Coronary artery (tissue), 2 donors: Measurements from ENCODE around the gene BAIAP2L1.

Experiments used
- DNase-seq: peaks from one replicate; pipeline ENCODE4 v3.0.0-alpha.2; 2017; ENCODE audit warnings: low spot score
- H3K27ac ChIP-seq, 2 donors: fragments of 200-600 bp; sonication (generic); one replicate each; pipeline ENCODE4 v1.5.1; 2016 to 2019
- H3K4me3 ChIP-seq: fragments of 200-600 bp; sonication (generic); 2 replicates; pipeline ENCODE4 v1.5.1; 2016; ENCODE audit warnings: mild to moderate bottlenecking, moderate library complexity
- TF ChIP-seq, protein P1 (sequence below): fragments of 200-600 bp; sonication (generic); IDR thresholded peaks from one replicate; pipeline ENCODE4 v1.5.1; 2019; ENCODE audit warnings: antibody characterized with exemption

BAIAP2L1 gene

DNA sequence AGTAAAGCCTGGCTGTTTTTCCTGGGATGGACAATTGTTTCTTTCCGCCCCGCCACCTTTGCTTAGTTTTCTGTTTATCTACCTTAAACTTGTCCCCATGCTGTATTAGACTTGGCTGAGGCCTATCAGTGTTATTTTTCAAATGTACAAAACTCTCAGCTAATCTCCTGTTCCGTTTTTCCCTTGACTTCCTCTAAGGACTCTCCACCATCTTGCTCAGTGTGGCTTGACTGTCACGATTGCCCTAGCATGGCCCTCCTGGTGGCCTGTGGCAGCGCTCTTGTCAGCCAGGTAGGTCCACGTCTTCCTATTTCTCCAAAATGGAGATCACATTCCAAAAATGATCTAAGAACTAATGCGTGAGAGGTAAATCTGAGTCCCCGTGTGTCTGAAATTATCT is 36.7 kb downstream of the BAIAP2L1 start:
- Histone ChIP-seq H3K27ac (no peak overlapping the region), H3K4me3 (no peak overlapping the region)
- DNase-seq = no peak
- TF ChIP-seq, protein P1, sequence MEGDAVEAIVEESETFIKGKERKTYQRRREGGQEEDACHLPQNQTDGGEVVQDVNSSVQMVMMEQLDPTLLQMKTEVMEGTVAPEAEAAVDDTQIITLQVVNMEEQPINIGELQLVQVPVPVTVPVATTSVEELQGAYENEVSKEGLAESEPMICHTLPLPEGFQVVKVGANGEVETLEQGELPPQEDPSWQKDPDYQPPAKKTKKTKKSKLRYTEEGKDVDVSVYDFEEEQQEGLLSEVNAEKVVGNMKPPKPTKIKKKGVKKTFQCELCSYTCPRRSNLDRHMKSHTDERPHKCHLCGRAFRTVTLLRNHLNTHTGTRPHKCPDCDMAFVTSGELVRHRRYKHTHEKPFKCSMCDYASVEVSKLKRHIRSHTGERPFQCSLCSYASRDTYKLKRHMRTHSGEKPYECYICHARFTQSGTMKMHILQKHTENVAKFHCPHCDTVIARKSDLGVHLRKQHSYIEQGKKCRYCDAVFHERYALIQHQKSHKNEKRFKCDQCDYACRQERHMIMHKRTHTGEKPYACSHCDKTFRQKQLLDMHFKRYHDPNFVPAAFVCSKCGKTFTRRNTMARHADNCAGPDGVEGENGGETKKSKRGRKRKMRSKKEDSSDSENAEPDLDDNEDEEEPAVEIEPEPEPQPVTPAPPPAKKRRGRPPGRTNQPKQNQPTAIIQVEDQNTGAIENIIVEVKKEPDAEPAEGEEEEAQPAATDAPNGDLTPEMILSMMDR = no peak

DNA sequence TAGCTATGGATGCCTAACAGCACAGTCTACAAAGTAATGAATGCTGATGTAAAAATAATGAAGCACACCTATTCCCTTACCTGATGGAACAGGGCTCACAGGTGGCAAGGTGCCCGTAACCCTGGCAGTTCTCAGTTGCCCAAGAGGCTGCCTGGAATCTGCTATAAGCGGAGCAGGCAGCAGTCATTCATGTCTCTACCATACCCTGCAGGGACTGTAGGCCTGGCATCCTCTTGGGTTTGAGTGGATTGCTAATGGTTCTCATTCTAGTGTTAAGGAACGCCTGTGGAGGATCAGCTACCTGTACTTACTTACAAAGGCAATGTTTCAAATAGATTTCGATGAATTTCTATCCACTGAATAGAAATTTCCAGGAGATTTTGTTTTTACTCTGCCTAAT is 38.4 kb downstream of the BAIAP2L1 start:
- DNase-seq = no peak
- no peak overlapping the region for H3K27ac ChIP-seq
- TF ChIP-seq, protein P1 = no peak
- H3K4me3 ChIP-seq = no peak overlapping the region

- H3K4me3 ChIP-seq = no peak overlapping the region
- TF ChIP-seq, protein P1 = no peak
- H3K27ac ChIP-seq = no peak overlapping the region
- DNase-seq = no peak
Observed at GRCh38 chr7:98360221-98361130, 40.4 kb downstream of the BAIAP2L1 start.

- Histone ChIP-seq H3K4me3 (no peak overlapping the region), H3K27ac (no peak overlapping the region)
- DNase-seq = no peak
- TF ChIP-seq, protein P1 = no peak
Observed at GRCh38 chr7:98359395-98359794, 41.5 kb downstream of the BAIAP2L1 start.

DNA sequence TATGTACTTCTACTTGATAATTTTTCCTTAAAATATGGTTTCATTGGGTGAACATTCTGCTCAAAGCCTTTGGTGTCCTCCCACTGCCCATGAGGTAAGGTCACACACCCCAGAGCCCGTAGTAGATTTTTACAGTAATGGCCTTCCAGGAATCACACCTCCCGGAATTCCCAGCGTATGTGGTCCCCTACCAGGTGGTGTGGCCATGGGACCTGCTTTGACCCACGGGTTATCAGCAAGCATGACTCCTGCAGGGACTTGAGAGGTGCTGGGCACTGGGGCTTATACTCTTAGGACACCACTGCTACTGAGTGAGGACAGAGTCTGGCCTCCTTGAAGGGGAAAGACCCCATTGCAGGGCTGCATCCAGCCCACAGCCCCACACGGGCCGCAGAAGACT is 42.2 kb downstream of the BAIAP2L1 start:
- H3K27ac ChIP-seq = no peak overlapping the region
- TF ChIP-seq, protein P1 = no peak
- DNase-seq = no peak

DNA sequence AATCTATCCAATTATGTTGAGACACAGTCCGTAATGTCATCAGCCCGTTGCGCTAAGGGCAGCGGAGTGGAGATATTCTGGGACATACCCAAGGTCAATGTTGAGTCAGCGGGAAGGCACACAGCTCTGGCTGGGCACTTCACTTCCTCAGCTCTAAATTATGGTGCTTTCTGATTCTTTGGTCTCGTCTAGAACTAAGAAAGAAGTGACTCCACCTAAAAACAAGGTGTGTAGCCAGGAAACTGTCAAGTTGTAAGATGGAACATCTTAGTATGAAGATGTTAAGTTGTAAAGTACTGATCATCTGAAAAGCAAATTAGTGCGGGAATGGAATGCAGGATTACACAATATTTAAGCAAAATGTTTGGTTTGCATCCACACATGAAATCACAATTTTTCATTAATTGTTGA is 43.1 kb downstream of the BAIAP2L1 start:
- DNase-seq = no peak
- TF ChIP-seq, protein P1 = no peak
- Histone ChIP-seq H3K4me3 (no peak overlapping the region), H3K27ac (no peak overlapping the region)

More for the DNA sequence above, 42.2 kb downstream of the BAIAP2L1 start:
- H3K4me3 ChIP-seq = no peak overlapping the region

- Histone ChIP-seq H3K27ac (no peak overlapping the region), H3K4me3 (no peak overlapping the region)
- TF ChIP-seq, protein P1 = no peak
- no peak for DNase-seq
Observed at GRCh38 chr7:98355250-98355538, 45.7 kb downstream of the BAIAP2L1 start.
